Osteoblast (primary cell): ENCODE measurements around the gene GCNT4. TPM values are rescaled to one million over a fixed set of nuclear protein-coding genes. Genes with fewer than 3 reads are reported as not detected.

Experiments
- DNase-seq: peaks from one replicate; pipeline ENCODE4 v3.0.0; 2011; ENCODE audit warnings: low spot score, mixed read lengths; ENCODE audit not compliant: insufficient read length; ENCODE audit errors: missing footprints
- H2AFZ ChIP-seq: 2 replicates; pipeline ENCODE4 v1.6.0; 2011; ENCODE audit warnings: mild to moderate bottlenecking, low read length
- H3K27ac ChIP-seq: 2 replicates; pipeline ENCODE4 v1.5.1; 2011; ENCODE audit warnings: mild to moderate bottlenecking, low read depth, low read length, moderate library complexity
- H3K27me3 ChIP-seq: 2 replicates; pipeline ENCODE4 v1.6.0; 2012; ENCODE audit warnings: mild to moderate bottlenecking, control low read depth, inconsistent platforms, low read length, moderate library complexity; ENCODE audit not compliant: insufficient read depth
- H3K36me3 ChIP-seq: 2 replicates; pipeline ENCODE4 v1.5.1; 2011; ENCODE audit warnings: mild to moderate bottlenecking, low read length, control low read depth, moderate library complexity; ENCODE audit not compliant: insufficient read depth
- H3K4me1 ChIP-seq: 2 replicates; pipeline ENCODE4 v1.5.1; 2011; ENCODE audit warnings: mild to moderate bottlenecking, low read length, control low read depth, moderate library complexity; ENCODE audit not compliant: insufficient read depth
- H3K4me2 ChIP-seq: 2 replicates; pipeline ENCODE4 v1.6.0; 2011; ENCODE audit warnings: mild to moderate bottlenecking, low read length; ENCODE audit not compliant: insufficient read depth
- H3K4me3 ChIP-seq: fragments of 200-600 bp; sonication (generic); 3 replicates; pipeline ENCODE4 v1.5.1; 2012; ENCODE audit warnings: mild to moderate bottlenecking, low read length, inconsistent platforms; ENCODE audit not compliant: insufficient read depth
- H3K79me2 ChIP-seq: 2 replicates; pipeline ENCODE4 v1.6.0; 2012; ENCODE audit warnings: mild to moderate bottlenecking, low read length, control low read depth, inconsistent platforms; ENCODE audit not compliant: insufficient read depth
- H3K9me3 ChIP-seq: 2 replicates; pipeline ENCODE4 v1.5.1; 2011; ENCODE audit warnings: low read depth, low read length, control low read depth
- H4K20me1 ChIP-seq: 2 replicates; pipeline ENCODE4 v1.6.0; 2012; ENCODE audit warnings: mild to moderate bottlenecking, low read length, control low read depth; ENCODE audit not compliant: insufficient read depth
- total RNA-seq: library from RNA; depleted of rRNA; stranded (reverse); fragments of >200 nt; gene quantifications from 2 replicates; pipeline ENCODE4 v1.2.3, GENCODE V29; 2012
- TF ChIP-seq, protein P1 (sequence below): IDR thresholded peaks from 2 replicates; pipeline ENCODE4 v1.5.1; 2011; ENCODE audit warnings: mild to moderate bottlenecking, low read depth, low read length, moderate library complexity; ENCODE audit errors: extremely low read depth

GCNT4 gene
- total RNA-seq, 1 donor: 2.5 TPM

GRCh38 chr5:75034137-75034739 lies 18.1 kb downstream of the GCNT4 start:
- DNase-seq: no peak
- H3K9me3 ChIP-seq: no peaks in the 10 kb centered on the region
- no peak overlapping the region for H3K27ac ChIP-seq
- H3K4me3 ChIP-seq: no peak overlapping the region
- H3K4me1 ChIP-seq: no peaks in the 10 kb centered on the region
- TF ChIP-seq, protein P1, sequence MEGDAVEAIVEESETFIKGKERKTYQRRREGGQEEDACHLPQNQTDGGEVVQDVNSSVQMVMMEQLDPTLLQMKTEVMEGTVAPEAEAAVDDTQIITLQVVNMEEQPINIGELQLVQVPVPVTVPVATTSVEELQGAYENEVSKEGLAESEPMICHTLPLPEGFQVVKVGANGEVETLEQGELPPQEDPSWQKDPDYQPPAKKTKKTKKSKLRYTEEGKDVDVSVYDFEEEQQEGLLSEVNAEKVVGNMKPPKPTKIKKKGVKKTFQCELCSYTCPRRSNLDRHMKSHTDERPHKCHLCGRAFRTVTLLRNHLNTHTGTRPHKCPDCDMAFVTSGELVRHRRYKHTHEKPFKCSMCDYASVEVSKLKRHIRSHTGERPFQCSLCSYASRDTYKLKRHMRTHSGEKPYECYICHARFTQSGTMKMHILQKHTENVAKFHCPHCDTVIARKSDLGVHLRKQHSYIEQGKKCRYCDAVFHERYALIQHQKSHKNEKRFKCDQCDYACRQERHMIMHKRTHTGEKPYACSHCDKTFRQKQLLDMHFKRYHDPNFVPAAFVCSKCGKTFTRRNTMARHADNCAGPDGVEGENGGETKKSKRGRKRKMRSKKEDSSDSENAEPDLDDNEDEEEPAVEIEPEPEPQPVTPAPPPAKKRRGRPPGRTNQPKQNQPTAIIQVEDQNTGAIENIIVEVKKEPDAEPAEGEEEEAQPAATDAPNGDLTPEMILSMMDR: no peak
- no peak overlapping the region for H2AFZ ChIP-seq
- H3K4me2 ChIP-seq: no peak overlapping the region
- H3K79me2 ChIP-seq: no peaks in the 10 kb centered on the region
- H4K20me1 ChIP-seq: no peaks in the 10 kb centered on the region
- H3K27me3 ChIP-seq: no peaks in the 10 kb centered on the region
- no peaks in the 10 kb centered on the region for H3K36me3 ChIP-seq

GRCh38 chr5:75031366-75031765 lies 21.0 kb downstream of the GCNT4 start:
- no peaks in the 10 kb centered on the region for H3K4me1 ChIP-seq
- TF ChIP-seq, protein P1: no peak
- no peaks in the 10 kb centered on the region for H3K9me3 ChIP-seq
- no peaks in the 10 kb centered on the region for H4K20me1 ChIP-seq
- H3K79me2 ChIP-seq: no peaks in the 10 kb centered on the region
- no peak overlapping the region for H3K4me2 ChIP-seq
- no peak overlapping the region for H2AFZ ChIP-seq
- no peaks in the 10 kb centered on the region for H3K36me3 ChIP-seq
- no peaks in the 10 kb centered on the region for H3K27me3 ChIP-seq
- no peak overlapping the region for H3K27ac ChIP-seq
- no peak overlapping the region for H3K4me3 ChIP-seq
- no peak for DNase-seq

DNA sequence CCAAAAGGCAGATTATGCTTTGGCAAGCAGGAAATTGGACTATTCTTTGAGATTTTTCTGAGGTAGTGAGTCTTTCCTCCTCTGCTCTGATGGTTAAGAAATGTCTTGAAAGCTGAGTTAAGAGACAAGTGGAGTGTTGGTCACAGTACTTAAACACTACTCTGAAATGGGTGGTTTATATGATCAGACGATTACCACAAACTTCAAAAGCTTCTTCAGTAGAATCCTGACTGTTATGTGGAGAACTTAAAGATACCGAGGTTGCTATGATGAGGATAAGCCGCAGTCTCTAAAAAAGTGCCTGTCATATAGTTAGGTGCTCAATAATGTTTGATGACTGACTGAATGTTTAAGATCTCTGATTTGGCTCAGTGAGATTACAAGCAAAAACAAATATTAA lies 24.3 kb downstream of the GCNT4 start:
- no peaks in the 10 kb centered on the region for H3K36me3 ChIP-seq

GRCh38 chr5:75023368-75024159 lies 28.8 kb downstream of the GCNT4 start:
- no peak overlapping the region for H3K4me3 ChIP-seq
- H3K9me3 ChIP-seq: no peaks in the 10 kb centered on the region
- H3K27ac ChIP-seq: no peak overlapping the region
- no peak overlapping the region for H2AFZ ChIP-seq
- TF ChIP-seq, protein P1: no peak
- H3K4me1 ChIP-seq: no peaks in the 10 kb centered on the region
- H3K4me2 ChIP-seq: no peak overlapping the region
- no peaks in the 10 kb centered on the region for H4K20me1 ChIP-seq
- no peaks in the 10 kb centered on the region for H3K36me3 ChIP-seq
- DNase-seq: no peak
- H3K79me2 ChIP-seq: no peaks in the 10 kb centered on the region
- no peaks in the 10 kb centered on the region for H3K27me3 ChIP-seq

More for the DNA sequence above, 24.3 kb downstream of the GCNT4 start:
- no peaks in the 10 kb centered on the region for H3K4me1 ChIP-seq
- H3K9me3 ChIP-seq: no peaks in the 10 kb centered on the region
- no peaks in the 10 kb centered on the region for H4K20me1 ChIP-seq
- no peak overlapping the region for H3K27ac ChIP-seq
- H2AFZ ChIP-seq: no peak overlapping the region
- DNase-seq: no peak
- TF ChIP-seq, protein P1: no peak
- H3K27me3 ChIP-seq: no peaks in the 10 kb centered on the region
- H3K4me2 ChIP-seq: no peak overlapping the region
- H3K79me2 ChIP-seq: no peaks in the 10 kb centered on the region
- H3K4me3 ChIP-seq: no peak overlapping the region
